ENCODE results near the gene AKAP10. TPM values are rescaled to one million over a fixed set of nuclear protein-coding genes. Genes with fewer than 3 reads are reported as not detected.

The AKAP10 gene
- total and polyA plus RNA-seq, 10 of the 15 experiments (the other 5 are each of a cell fraction or from before 2014, with no cell fraction given): 4.3 to 23.7 (median 14.7) TPM

DNA sequence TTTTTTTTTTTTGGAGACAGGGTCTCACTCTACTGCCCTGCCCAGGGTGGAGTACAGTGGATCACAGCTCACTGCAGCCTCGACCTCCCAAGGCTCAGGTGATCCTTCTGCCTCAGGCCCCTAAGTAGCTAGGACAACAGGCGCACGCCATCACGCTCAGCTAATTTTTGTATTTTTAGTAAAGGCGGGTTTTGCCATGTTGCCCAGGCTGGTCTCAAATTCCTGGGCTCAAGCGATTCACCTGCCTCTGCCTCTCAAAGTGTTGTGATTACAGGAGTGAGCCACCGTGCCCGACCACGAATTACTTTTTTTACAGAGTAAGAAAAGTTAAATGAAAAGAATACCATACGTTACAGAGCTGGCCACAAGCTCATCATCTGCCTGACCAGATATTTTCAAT, 38.9 kb downstream of the AKAP10 start:
- no peaks in the 10 kb centered on the region for H3K79me2 ChIP-seq (ENCODE audit: control insufficient read depth, insufficient read depth, low read length)
- POLR2A ChIA-PET: no interaction called here
- WGBS (ENCODE audit: insufficient coverage, insufficient replicate concordance, low lambda C conversion rate, missing lambda C conversion rate): 98% methylated on average over 10 of the region's 10 CpGs

More for the DNA sequence above, 38.9 kb downstream of the AKAP10 start:
- no TSS peak for BruUV-seq (replicated peaks)
- Histone ChIP-seq H4K20me1 (ENCODE audit: control insufficient read depth, insufficient read depth) (no peaks in the 10 kb centered on the region), H3K9me3 (replicated peaks; ENCODE audit: control insufficient read depth, insufficient read depth, low read length) (no peaks in the 10 kb centered on the region), H3K4me3 (no peak overlapping the region), H3K36me3 (ENCODE audit: control insufficient read depth in 2 of 2, insufficient read depth in 2 of 2, low read length in 1 of 2) (peaks cover 7 to 44% of the 10 kb centered on the region in 2 experiments), H3K9ac (ENCODE audit: control insufficient read depth, insufficient read depth, low read length) (no peak overlapping the region), H2AFZ (ENCODE audit: control insufficient read depth, low read depth, low read length) (no peak overlapping the region), H3K4me1 (ENCODE audit: control insufficient read depth, insufficient read depth, low read length) (no peaks in the 10 kb centered on the region), H3K27ac (ENCODE audit: control insufficient read depth, insufficient read depth) (no peak overlapping the region), H3K27me3 (replicated peaks in 1 of 2; ENCODE audit: control insufficient read depth in 2 of 2, insufficient read depth in 2 of 2, low read length in 1 of 2) (no peaks in the 10 kb centered on the region), H3K4me2 (ENCODE audit: control insufficient read depth, insufficient read depth) (no peak overlapping the region)
- SMC1A ChIA-PET (ENCODE audit: uncharacterized antibody, unreplicated experiment): no interaction called here
- RAD21 ChIA-PET (ENCODE audit: unreplicated experiment): no interaction called here
- TF ChIP-seq TAF1 (IDR thresholded peaks at IDR 0.05; ENCODE audit: borderline replicate concordance, low read depth, low read length): no peak
- TF ChIP-seq, protein P1, sequence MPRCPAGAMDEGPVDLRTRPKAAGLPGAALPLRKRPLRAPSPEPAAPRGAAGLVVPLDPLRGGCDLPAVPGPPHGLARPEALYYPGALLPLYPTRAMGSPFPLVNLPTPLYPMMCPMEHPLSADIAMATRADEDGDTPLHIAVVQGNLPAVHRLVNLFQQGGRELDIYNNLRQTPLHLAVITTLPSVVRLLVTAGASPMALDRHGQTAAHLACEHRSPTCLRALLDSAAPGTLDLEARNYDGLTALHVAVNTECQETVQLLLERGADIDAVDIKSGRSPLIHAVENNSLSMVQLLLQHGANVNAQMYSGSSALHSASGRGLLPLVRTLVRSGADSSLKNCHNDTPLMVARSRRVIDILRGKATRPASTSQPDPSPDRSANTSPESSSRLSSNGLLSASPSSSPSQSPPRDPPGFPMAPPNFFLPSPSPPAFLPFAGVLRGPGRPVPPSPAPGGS (IDR thresholded peaks at IDR 0.05; ENCODE audit: borderline replicate concordance, insufficient read depth, low read depth, low read length, poor library complexity, severe bottlenecking): no peak
- TF ChIP-seq PAX8 (IDR thresholded peaks at IDR 0.05): no peak
- TF ChIP-seq ZNF384 (IDR thresholded peaks at IDR 0.05; ENCODE audit: borderline replicate concordance, low read depth, low read length): no peak
- TF ChIP-seq, protein P2, sequence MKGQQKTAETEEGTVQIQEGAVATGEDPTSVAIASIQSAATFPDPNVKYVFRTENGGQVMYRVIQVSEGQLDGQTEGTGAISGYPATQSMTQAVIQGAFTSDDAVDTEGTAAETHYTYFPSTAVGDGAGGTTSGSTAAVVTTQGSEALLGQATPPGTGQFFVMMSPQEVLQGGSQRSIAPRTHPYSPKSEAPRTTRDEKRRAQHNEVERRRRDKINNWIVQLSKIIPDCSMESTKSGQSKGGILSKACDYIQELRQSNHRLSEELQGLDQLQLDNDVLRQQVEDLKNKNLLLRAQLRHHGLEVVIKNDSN (IDR thresholded peaks at IDR 0.05; ENCODE audit: borderline replicate concordance, extremely low read length, insufficient read depth, low read depth, low read length): no peak
- no peak for TF ChIP-seq MYB (IDR thresholded peaks at IDR 0.05; ENCODE audit: borderline replicate concordance, low read depth, low read length)
- TF ChIP-seq, protein P3, sequence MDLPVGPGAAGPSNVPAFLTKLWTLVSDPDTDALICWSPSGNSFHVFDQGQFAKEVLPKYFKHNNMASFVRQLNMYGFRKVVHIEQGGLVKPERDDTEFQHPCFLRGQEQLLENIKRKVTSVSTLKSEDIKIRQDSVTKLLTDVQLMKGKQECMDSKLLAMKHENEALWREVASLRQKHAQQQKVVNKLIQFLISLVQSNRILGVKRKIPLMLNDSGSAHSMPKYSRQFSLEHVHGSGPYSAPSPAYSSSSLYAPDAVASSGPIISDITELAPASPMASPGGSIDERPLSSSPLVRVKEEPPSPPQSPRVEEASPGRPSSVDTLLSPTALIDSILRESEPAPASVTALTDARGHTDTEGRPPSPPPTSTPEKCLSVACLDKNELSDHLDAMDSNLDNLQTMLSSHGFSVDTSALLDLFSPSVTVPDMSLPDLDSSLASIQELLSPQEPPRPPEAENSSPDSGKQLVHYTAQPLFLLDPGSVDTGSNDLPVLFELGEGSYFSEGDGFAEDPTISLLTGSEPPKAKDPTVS (IDR thresholded peaks at IDR 0.05; ENCODE audit: low read depth, low read length): no peak
- TF ChIP-seq ZNF622 (IDR thresholded peaks at IDR 0.05): no peak
- no peak for TF ChIP-seq MXI1 (IDR thresholded peaks at IDR 0.05; ENCODE audit: low read depth, low read length)
- no peak for TF ChIP-seq TCF3 (IDR thresholded peaks at IDR 0.05; ENCODE audit: borderline replicate concordance, insufficient read depth, low read depth, low read length)
- no peak for TF ChIP-seq KDM1A (IDR thresholded peaks at IDR 0.05; ENCODE audit: borderline replicate concordance)
- no peak for TF ChIP-seq SMC3 (IDR thresholded peaks at IDR 0.05; ENCODE audit: borderline replicate concordance, low read length)
- no peak for TF ChIP-seq MTA2 (IDR thresholded peaks at IDR 0.05; ENCODE audit: low read depth)
- no peak for TF ChIP-seq IKZF2 (IDR thresholded peaks at IDR 0.05)
- no peak for TF ChIP-seq ZZZ3 (IDR thresholded peaks at IDR 0.05; ENCODE audit: control insufficient read depth, insufficient read length, low read depth)
- no peak for TF ChIP-seq SPI1 (IDR thresholded peaks at IDR 0.05; ENCODE audit: borderline replicate concordance, insufficient read depth, low read depth, low read length)
- no peak for TF ChIP-seq NBN (IDR thresholded peaks at IDR 0.05)
- in situ Hi-C loops (cut with MboI) (no loop called here), intact Hi-C loops (cut with micrococcal nuclease; ENCODE audit: unreplicated experiment) (no loop called here)
- CTCF ChIA-PET: interaction anchor here (0.7 kb wide), 1 partner anchor 21 kb away, joined by 3 read pairs; no protein-coding TSS in a partner anchor
- ATAC-seq (no peak), DNase-seq (ENCODE audit: low read depth, low spot score) (no peak), FAIRE-seq (no peak)
